ENCODE results near the gene STXBP5. TPM values are rescaled to one million over a fixed set of nuclear protein-coding genes. Genes with fewer than 3 reads are reported as not detected.

The STXBP5 gene
- total and polyA plus RNA-seq, 9 of the 15 experiments (the other 6 are each of a cell fraction or from before 2014, with no cell fraction given): 23.3 to 172 (median 71.5) TPM

- Histone ChIP-seq H2AFZ (ENCODE audit: low read depth, low read length) (no peak overlapping the region), H3K79me2 (ENCODE audit: control insufficient read depth, insufficient read depth, low read length) (peaks cover 100% of the 10 kb centered on the region), H3K27me3 (ENCODE audit: control insufficient read depth in 2 of 2, insufficient read depth in 2 of 2, low read length in 2 of 2) (no peaks in the 10 kb centered on the region), H3K9ac (ENCODE audit: insufficient read depth in 1 of 2, low read depth in 2 of 2, low read length in 2 of 2) (peak overlapping the region in 1 of 2 experiments; percentile 4; a peak in 1 of 4 replicates), H3K4me2 (ENCODE audit: insufficient read depth, low read length) (peak overlapping the region; percentile 23), H3K9me3 (replicated peaks; ENCODE audit: control insufficient read depth, insufficient read depth, low read depth, low read length) (no peaks in the 10 kb centered on the region), H3K4me1 (replicated peaks in 1 of 2; ENCODE audit: control insufficient read depth in 2 of 2, insufficient read depth in 2 of 2, low read length in 2 of 2) (peaks cover 0 to 35% of the 10 kb centered on the region in 2 experiments), H3K9me1 (ENCODE audit: control insufficient read depth, insufficient read depth, low read length) (no peaks in the 10 kb centered on the region), H3K27ac (ENCODE audit: extremely low read depth, low read depth, low read length) (peak overlapping the region; percentile 40), H4K20me1 (replicated peaks; ENCODE audit: control insufficient read depth, insufficient read depth, low read length) (no peaks in the 10 kb centered on the region), H3K4me3 (no peak overlapping the region), H3K36me3 (ENCODE audit: control insufficient read depth, insufficient read depth, low read length) (peaks cover 91% of the 10 kb centered on the region)
- peak; percentile 16 for ATAC-seq
- no TSS peak for BruUV-seq (replicated peaks)
- intact Hi-C loops (cut with micrococcal nuclease): no loop called here
- ChIA-PET CTCF (ENCODE audit: low intra/inter-chr PET ratio) (no interaction called here), POLR2A (interaction anchor here (0.8 to 1.3 kb wide), 3 partner anchors 10 to 362 kb away, joined by 3 to 4 read pairs (median 3); no protein-coding TSS in a partner anchor)
- in situ Hi-C loops (cut with MboI): loop anchor here (25.0 kb wide), 1 partner anchor 325 kb away; no protein-coding TSS in a partner anchor
- FAIRE-seq: no peak
- no peak for DNase-seq (ENCODE audit: extremely low read depth in 1 of 4, low spot score in 3 of 4)
- WGBS (ENCODE audit: insufficient coverage, low coverage, missing lambda C conversion rate): 79% methylated on average over 1 of the region's 1 CpG
- TF ChIP-seq TAF15 (IDR thresholded peaks at IDR 0.05; ENCODE audit: low read depth, low read length) (no peak), NCOR1 (IDR thresholded peaks at IDR 0.05) (no peak), SMARCE1 (IDR thresholded peaks at IDR 0.05) (no peak), POLR3G (IDR thresholded peaks at IDR 0.05; ENCODE audit: extremely low read depth, insufficient read length, insufficient replicate concordance) (no peak), ZNF764 (CRISPR knock-in tag; IDR thresholded peaks at IDR 0.05; ENCODE audit: low read depth) (no peak), E2F8 (IDR thresholded peaks at IDR 0.05; ENCODE audit: low read depth, partially characterized antibody) (no peak), KDM1A (IDR thresholded peaks at IDR 0.05) (no peak), ZFPM2 (CRISPR knock-in tag; IDR thresholded peaks at IDR 0.05) (no peak), HINFP (tag; conservative IDR thresholded peaks at IDR 0.05; ENCODE audit: low read depth) (no peak), TFE3 (CRISPR knock-in tag; IDR thresholded peaks at IDR 0.05) (peak; percentile 29; the same call in 1 of the 2 replicates), TRIM28 (IDR thresholded peaks at IDR 0.05) (no peak), RHOXF2B (CRISPR knock-in tag; conservative IDR thresholded peaks at IDR 0.05) (no peak), ZNF717 (CRISPR knock-in tag; IDR thresholded peaks at IDR 0.05) (no peak), MECOM (CRISPR knock-in tag; IDR thresholded peaks at IDR 0.05) (no peak), ZNF324 (CRISPR knock-in tag; IDR thresholded peaks at IDR 0.05) (no peak), MCM5 (IDR thresholded peaks at IDR 0.05; ENCODE audit: low read depth) (no peak), ZNF232 (CRISPR knock-in tag; IDR thresholded peaks at IDR 0.05) (no peak), GMEB1 (CRISPR knock-in tag; IDR thresholded peaks at IDR 0.05) (no peak)
These were observed 8.4 kb downstream of the STXBP5 start for GRCh38 chr6:147212622-147213021.

All from K562 (cell line).